Stromal cell of bone marrow (primary cell): ENCODE measurements around the gene PHLDA1.
"Not testable (repeated sequence)": the region's sequence is repeated elsewhere in the genome, so short reads cannot be mapped to it uniquely, and the experiment has no call there.

ENCODE experiments used
- DNase-seq: peaks from one replicate; pipeline ENCODE4 v3.0.0-alpha.2; 2012; ENCODE audit warnings: low read depth

PHLDA1 gene

DNA sequence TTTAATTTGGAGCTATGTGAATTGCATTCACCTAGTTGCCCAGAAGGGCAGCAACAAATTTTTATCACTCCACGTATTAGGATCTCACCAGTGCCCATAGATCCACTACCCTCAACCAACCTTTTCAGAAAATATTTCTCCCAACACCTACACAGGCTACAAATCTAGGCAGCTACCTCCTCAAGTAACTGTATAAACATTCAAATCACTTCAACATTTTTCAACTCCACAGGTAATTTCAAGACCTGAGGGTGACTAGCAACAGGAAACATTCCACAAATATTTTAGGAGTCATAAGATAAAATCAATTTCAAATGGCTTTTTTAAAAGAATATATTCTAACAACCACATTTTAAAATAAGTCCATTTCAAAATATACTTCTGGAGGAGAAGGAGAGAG is 12.9 kb downstream of the PHLDA1 start:
- no peak for DNase-seq

DNA sequence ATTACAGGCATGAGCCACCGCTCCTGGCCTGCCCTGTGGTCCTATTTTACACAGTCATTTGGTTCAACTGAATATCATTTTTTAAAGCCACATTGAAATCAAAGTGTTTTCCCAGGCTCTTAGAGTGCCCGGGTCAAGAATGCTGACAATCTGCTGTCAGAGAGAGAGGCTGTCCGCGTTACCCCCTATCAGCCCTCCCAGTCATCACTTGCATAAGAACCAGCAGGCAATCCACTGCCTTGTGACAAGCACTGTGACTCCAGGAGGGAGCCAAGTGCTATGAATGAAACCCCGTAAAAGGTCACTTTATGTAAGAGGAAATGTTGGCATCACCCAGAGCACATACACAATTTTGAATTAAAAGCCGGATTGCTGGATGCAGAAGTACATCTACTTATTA is 13.5 kb downstream of the PHLDA1 start:
- DNase-seq: no peak

DNA sequence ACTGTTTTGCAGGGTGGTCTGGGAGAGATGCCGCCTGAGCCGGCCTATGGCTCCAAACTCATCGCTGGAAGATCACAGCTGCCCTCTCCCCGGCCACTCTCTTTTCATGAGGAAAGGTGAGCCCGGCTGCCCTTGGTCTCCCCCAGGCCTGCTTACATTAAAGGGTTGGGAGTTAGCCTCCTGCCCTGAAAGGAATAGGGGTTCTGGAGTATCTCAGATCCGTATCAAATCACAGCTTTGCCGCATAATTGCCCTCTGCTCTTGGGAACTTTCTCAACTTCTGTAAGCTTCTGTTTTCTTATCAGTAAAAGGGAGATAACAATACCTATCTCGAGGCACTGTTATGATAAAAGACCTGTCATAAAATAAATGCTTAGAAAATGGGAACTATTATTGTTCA is 17.6 kb downstream of the PHLDA1 start:
- no peak for DNase-seq

DNA sequence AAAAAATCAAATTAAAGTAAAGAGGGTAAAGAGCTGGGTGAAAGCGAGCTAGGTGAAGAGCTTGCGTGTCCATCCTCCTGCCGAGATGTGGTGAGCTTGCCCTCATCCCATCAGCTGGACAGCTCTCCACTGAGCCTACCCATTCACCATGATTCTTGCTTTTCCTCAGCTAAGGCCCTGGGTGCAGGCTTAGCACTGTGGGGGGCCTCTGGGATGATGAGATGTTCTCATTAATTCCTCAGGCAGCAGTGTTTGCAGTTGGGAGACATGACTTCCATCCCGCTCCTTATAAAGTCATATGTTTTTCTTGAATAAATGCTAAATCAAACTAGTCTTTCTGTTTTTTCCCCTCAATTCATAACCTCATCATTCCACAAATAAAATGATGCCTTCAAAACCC is 18.0 kb downstream of the PHLDA1 start:
- no peak for DNase-seq

DNA sequence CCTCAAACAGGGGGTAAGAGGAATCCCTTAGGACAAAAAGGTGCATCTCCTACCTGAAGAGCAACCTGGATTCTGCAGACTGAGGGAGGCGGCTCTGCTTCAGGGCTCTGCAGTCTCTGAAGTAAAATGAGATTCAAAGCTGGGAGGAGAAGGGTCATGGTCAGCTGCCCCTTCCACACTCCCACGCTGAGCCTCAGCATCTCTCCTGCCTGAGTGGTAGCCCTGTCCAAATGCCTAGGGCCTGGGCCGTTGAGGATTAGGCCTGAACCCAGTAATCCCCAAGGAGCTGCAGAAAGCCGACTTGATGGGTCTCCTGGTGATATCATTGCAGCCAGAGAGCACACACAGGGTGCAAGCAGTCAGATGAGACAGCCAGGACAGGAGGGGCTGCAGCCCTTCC is 18.9 kb downstream of the PHLDA1 start:
- DNase-seq: no peak

DNA sequence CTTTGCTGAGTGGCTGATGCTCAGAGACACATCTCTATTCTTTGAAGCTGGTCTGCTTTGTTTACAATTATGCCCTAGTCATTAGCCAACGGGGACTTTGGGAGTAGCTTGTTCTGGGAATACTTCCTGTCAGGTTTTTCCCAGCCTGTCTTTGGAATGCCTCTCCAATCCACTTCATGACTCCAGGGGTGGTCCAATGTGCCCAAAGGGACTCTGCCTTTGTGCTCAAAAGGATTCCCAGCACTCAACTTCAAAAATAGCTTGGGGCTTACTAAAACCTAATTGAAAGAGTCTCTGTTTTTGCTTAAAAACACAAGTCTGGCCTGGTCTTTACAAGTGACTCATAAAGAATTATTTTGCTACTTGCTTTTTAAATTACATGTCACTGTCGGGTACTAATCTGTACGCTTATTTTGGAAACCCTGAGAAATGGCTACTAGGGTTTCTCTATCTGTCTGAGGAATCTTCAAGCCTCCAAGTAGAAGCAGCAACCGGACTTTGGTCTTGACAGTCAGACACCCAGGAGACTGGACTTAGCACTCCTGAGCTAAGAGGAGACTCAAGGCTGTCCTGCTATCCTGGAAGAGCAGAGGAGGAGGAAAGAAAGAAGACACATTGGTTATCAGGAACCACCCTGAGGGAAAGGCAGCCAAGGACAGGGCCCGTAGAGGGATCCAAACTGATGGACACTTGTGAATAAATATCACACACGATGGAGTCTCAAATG is 20.7 kb downstream of the PHLDA1 start:
- DNase-seq: no peak

DNA sequence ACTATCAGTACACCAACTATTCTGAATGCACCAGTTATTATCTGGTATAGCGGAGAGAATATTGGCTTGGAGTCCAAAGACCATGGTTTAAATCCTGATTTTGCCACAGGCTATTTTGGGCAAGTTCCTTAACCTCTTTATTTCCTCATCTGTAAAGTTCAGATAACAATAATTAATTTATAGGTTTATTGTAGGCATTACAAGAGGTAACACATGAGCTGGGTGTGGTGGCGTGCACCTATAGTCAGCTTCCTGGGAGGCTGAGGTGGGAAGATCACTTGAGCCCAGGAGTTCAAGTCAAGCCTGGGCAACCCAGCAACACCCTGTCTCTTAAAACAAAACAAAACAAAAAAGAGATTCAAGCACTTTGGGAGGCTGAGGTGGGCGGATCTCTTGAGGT is 23.1 kb downstream of the PHLDA1 start:
- no peak for DNase-seq

DNA sequence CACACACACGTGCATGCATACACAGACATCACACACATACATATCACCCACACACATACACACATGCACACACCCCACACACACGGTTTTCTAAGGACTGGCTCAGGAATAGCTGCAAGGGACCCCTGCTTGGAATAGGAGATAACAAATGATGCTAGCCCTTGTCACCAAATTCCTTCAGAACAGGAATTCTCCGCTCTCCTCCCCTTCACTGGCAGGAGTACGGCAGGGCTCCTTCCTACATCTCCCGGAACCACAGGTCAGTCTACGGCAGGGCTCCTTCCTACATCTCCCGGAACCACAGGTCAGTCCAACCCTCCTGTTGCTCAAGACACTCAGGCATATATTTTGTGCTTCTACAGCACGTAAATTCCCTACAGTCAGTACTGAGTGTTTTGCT is 23.9 kb downstream of the PHLDA1 start:
- no peak for DNase-seq

DNA sequence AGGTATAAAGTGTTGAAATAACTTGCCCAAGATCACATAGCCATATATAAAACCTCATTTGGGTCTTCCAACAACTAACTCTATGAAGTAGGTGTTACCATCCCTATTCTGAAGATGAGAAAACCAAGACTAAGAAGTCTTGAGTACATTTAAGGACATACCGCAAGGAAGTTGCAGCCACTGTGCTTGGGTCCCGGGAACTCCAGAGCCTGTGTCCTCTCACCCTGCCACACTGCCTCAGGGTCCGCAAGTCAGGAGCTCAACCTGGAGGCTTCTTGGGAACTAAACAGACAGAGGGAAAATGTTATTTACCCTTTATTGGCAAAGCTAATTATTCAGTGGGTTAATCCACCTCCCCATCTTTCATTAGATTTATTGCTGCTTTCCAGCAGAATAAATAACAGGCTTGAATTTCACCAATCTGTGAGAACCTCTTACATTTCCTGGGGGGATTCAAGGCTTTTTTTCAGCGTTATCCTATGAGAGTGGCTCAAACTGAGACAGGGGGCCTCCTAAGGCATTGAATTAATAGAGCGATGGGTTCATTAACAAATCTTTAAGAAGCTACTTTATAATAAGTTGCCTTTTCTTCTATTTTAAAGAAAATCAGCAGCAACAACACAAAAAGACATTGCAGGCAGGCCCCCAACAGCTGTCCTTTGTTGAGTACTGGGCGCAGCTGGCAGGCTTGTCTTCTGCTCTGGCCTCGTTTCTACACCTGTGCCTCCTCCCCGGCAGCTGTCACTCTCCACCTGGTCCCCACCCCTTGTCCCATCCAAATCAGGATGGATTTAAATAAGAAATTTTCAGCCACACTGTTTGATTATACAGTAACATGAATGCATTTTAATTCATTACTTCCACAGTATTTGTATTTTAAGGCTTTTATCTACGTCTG is 25.3 kb downstream of the PHLDA1 start:
- no peak for DNase-seq

DNA sequence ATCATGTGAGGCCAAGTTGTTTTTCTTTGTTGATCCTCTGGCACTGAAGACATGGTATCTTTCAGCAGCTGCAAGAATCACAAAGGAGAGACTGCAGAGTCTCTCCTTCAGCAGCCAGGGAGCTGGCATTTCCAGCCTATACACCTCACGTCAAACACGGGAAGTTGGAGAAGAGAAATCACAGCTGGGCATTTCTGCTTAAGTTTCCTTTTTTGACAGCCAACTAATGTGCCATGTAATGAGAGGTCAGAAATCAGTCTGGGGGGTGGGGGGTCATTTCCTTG is 28.3 kb downstream of the PHLDA1 start:
- DNase-seq: no peak

DNA sequence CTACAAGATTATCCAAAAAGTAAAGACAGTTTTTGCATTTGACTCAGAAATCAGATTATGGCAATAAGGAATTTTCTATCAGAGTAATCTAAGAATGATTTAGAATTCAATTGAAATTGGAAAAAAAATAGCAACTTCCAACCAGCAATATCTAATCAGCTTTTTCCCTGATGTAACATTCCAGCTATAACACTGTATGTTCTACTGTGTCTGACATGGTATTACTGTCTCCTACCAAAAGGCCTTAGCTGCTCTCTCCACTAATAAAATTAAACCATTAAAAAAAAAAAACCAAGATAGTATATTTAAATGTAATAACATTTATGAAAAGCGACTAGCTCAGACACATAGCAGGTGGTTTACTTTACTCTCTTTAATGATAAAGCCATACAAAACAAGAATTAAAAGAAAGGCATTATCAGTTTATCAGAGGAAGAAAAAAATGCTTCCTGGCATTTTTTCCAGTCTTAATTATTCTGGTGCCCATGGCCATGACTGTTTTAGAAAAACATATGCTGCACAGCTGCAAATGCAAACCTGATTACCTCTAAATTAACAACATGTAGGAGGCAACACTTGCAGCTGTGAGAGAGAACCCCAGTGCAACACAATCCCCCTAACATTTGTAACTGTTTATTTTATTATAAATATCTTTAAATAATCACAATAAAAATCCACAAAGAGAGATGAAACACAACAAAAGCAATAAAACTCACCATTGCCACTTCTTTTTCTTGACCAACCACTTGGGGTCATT is 28.8 kb downstream of the PHLDA1 start:
- DNase-seq: no peak

DNA sequence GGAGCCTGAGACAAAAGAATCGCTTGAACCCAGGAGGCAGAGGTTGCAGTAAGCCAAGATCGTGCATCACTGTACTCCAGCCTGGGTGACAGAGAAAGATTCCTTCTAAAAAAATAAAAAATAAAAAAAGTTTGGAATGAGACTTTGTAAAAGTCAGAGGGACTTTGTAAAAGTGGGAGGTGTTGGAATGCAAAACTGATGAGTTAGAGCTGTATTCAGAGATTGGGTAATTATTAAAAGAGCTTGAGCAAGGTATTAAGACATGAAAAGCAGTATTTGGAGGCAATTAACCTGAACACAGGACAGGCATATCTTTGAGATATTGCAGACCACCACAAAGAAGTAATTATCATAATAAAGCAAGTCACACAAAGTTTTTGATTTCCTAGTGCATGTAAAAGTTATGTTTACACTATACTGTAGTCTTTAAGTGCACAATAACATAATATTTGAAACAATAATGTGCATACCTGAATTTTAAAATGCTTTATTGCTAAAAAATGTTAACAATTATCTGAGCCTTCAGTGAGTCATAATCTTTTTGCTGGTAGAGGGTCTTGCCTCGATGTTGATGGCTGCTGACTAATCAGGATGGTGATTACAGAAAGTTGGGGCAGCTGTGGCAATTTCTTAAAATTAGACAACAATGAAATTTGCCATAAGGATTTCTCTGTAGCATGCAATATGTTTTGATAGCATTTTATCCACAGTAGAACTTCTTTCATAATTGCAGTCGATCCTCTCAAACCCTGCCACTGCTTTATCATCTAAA is 33.1 kb downstream of the PHLDA1 start:
- DNase-seq: no peak

DNA sequence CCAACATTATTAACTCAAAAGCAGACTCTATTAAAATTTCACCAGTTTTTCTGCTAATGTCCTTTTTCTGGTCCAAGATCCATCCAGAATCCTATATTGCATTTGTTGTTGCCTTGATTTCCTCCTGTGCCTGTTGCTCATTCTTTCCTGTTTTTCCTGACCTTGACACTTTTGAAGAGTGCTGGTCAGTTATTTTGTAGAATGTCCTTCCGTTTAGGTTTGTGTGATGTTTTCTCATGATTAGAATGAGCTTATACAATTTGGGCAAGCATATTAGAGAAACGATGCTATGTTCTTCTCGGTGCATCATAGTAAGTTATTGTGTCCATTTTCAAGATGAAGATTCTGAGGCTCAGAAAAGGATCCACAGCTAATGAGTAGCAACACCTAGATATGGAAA is 33.9 kb downstream of the PHLDA1 start:
- no peak for DNase-seq

DNA sequence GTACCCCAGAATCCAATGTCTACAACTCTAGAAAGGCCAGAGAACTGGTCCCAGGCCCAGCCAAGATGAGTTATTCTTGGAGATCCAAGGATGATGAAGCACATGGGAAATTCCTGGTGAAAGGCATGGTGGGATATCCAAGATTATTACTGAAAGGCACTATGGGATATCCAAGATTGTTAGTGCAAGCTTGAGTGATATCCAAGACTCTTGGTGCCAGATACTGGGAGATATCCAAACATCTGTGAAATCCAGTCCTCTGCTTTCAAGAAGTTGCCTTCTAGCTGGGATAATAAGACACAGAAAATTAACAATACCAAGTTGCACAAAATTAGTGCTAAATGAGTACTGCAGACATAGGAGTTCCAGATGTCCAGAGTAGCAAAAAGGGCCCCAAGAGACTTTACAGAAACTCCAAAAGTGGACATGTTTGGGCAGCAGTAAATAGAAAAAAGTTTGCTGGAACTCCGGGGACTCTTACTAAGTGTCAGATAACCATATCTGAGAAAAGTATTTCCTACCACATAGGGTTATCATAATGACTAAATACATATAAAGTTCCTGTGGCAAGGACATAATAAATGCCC is 34.6 kb downstream of the PHLDA1 start:
- no peak for DNase-seq

DNA sequence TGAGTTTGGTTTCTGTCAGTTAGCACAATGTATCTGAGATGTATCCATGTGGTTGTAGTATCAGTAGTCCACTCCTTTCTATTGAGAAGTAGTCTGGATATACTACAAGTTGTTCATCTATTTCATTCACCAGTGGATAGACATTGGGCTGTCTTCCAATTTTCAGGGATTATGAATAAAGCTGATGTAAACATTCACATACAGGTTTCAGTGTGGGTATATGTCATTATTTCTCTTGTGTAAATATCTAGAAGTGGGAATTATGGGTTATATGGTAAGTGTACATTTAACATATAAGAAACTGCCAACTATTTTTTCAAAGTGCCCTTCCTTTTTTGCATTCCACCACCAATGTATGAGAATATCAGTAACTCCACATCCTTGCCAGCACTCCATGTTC is 35.9 kb downstream of the PHLDA1 start:
- no peak for DNase-seq

DNA sequence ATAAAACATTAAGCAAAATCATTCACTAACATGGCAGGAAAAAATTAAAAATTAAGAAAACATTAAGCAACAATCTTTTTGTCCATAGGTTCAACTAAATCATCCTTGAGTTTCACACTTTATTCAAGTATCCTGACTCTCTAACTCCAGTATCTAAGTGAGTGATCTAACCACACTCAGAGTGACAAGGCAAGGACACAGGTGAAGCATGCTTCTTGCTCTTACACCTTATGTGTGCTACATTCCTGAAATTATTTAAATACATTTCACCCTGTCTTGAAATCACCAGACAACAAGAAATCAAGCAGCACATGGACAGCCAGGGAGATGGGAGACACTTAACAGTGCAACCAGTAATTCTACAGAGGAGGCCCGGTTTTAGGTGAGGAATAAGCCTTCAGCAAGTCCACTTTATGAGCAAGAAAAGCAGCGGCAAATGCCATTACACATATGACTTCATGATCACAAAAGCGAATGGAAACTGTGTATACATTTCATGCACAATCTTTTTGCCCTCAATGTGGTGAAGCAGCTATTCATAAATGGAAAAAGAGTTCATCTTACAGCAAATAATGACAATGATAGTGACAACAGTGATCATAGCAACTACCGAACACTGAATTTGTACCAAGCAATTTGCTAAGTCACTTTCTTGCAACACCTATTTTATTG is 37.4 kb downstream of the PHLDA1 start:
- no peak for DNase-seq

DNA sequence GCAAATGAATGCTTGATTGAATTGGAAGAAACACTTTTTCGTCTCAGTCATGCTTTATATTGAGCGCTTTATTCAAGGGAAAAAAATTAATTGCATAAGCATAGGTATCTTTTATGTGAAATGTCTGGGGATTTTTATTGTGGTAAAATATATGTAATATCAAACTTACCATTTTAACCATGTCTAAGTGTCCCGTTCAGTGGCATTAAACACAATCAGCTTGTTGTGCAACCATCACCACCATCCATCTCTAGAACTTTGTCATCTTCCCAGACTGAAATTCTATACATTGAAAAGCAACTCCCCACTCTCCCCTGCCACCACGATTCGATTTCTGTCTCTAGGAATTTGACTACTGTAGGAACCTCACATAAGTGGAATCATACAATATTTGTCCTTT is 39.8 kb downstream of the PHLDA1 start:
- DNase-seq: no peak

DNA sequence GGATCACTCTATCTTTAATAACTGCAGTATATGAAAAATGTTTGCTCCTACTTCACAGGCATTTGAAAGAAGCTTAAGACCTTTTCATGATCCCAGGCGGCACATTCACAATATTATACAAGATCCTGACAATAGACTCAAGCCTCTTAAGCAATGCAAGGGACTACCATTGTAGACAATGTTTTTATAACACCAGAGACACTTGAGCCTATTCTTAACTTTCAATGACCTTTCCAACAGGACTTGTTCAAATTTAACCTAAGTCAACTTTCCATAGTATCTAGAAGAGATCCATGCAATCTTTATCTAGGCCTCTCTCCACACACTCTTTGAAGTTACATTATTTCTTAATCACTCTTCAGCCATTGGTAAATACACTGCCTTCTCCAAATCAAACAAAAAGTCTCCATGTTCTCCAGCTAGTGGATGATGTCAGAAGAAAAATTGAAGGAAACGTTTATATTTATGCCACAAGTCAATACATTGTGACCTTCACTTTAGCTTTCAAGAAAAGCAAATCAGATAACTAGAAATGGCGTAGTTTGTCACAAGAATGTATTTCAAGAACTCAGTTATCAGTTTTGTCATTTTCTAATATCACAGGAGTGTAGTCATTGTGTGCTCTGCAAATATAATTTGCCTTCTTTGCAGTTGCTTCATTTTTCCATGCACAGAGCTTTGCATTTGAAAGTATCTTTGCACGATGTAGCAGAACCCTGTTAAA is 41.2 kb downstream of the PHLDA1 start:
- DNase-seq: no peak

DNA sequence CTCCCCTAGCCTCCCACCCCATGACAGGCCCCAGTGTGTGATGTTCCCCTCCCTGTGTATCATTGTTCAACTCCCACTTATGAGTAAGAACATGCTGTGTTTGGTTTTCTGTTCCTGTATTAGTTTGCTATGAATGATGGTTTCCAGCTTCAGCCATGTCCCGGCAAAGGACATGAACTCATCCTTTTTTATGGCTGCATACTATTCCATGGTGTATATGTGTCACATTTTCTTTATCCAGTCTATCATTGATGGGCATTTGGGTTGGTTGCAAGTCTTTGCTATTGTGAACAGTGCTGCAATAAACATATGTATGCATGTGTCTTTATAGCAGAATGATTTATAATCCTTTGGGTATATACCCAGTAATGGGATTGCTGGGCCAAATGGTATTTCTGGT is 43.9 kb downstream of the PHLDA1 start:
- DNase-seq: not testable (repeated sequence)

DNA sequence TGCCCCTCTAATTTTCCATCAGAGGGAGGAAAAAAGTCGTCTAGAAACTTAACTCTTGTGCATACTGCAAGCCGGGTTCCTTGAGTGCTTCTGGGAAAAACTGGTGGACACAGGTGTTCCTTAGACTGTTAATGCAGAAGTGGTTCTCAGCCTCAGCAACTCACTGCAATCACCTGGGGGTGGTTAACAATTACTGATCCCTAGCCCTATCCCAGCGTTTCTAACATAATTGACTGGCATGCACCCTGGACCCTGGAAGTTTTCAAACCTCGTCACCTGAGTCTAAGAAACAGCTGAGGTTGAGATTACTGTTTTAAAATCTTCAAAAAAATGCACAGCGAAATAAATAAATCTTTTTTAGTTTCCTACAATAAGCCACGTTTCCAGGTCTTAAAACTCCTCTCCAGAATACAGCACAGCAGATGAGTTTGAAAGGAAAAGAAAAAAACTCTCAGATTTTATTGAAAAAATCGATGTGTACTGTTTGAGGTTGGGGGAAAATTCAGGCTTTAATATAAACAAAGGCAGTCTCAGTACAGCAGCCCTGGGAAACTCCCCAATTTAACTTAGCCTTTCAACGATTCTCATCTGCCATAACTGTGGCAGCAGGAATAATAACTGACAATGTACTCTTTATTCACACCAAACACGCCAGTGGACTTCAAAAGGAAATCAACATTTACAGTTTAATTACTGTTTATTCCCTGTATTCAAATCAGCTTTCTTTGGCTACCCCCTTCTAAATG is 45.4 kb downstream of the PHLDA1 start:
- no peak for DNase-seq
